CD1c-positive myeloid dendritic cell (primary cell): ENCODE results near the gene BCL11B.

Experiments
- DNase-seq: peaks from one replicate; pipeline ENCODE4 v3.0.0-alpha.2; 2016; ENCODE audit errors: extremely low spot score

Gene BCL11B

DNA sequence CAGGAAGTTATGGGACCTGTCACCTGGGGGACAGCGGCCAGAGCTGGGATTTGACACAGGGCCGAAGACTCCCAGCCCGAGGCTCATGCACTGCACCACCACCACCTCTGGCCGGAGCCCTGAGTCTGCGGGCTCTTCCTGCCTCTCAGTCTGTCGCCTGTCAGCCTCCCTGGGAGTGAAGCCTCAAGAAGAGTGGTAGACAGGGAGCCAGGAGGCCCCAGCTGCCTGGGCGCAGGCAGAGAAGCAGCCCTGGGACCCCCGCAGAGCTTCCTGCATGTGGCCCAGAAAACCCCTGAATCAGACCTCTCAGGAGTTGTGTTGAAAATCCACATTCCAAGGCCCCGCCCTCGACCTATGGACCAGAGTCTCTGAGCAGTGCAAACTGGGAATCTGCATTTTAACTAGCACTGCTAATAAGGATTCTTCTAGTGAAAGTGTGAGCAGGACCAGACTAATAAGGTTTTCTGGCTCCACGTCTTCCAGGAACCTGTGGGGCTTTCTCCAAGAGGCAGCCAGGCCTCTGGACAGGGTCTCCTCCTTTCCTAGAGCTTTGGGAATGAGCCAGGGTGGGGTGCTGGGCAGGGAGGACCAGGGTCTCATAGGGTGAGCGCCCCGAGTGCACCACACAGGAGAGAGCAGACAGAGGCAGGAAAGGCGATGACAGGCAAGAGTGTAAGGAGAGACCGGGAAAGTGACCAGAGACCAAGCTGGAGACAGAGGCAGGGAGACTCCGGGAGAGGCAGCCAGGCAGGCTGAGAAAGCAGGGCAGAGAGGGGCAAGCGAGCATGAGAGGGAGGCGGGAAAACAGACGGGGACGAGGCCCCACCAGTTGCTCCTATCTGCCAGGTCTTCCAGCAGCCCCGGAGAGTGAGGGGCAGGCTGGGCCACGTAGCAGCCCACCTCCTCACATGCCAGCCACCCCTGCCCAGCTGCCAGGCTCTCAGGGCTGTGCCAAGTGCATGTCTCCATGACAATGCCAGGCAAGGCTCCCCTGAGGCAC is 112.4 kb downstream of the BCL11B start:
- DNase-seq, result no peak

DNA sequence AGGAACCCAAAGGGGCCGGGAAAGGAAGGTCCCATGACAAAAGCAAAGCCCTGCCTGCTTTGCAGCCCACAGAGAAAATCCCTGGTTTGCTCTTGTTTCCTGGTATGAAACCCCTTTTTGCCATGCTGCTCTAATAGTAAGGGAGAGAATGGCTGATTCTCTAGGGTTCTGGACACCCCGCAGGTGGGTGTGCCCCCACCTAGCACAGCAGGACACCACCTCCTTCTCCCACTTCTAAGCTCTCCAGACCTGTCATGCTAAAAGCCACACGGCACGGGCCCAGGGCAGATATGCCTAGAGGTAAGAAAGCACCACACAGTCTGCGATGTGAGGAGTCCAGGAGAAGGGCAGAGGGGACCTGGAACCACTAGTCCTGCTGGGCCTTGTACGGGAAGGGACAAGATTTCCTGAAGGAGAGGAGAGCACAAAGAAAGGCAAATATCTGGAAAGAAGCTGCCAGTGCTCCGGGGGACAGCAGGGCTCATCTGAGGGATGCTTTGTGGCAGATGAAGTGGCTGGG is 113.3 kb downstream of the BCL11B start:
- no peak for DNase-seq

DNA sequence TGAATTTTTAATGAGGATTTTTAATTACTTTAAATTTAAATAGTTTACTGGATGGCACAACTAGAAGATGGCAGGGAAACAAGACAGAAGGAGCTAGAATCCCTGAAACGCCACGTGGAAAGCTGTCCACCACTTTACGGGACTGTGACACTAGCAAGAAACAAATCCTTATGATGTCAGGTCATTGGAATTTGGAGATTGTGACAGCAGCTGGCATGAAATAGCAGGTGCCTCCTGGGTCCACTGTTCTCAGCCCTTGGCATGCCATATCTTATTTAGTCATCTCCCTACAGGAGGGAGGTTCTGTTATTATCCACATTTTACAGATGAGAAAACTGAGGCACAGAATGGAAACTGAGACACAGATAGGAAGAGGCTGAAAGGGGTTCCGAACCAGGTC is 113.8 kb downstream of the BCL11B start:
- no peak for DNase-seq

DNA sequence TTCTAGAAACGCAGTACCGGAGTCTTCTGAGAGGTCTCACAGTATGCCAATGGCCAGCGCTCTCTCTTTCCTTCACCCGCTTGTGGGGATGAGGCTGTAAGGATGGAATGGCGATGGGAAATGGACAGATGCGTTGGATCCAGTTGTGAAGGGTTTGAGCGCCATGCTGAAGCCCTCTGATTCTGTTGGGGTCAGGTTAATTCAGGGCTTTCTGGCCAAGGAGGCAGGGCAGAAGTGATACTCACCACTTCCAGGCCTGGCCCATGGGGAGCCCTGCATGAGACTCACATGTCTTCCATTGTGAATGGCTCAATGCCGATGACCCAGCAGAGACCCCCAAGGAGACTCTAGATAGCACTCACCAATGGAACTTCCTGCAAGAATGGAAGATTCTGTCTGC is 114.3 kb downstream of the BCL11B start:
- DNase-seq, result no peak

DNA sequence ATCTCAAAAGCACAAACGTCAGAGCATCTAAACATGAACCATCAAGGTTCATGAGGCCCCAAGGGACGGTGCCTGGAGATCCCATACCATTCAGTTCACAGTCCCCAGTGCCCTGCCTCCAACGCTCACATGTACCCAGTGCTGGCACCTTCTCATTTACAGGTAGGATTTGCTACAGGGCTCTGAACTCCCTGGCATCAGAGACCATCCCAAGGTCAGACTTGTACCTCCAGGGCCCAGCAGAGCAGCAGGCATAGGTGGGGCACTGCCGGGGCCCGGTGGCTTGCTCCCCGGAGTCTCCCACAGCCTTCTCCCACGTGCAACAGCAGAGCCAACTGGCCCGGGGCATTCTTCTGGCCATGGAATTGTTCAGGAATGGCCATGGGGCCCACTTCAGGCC is 114.8 kb downstream of the BCL11B start:
- no peak for DNase-seq

DNA sequence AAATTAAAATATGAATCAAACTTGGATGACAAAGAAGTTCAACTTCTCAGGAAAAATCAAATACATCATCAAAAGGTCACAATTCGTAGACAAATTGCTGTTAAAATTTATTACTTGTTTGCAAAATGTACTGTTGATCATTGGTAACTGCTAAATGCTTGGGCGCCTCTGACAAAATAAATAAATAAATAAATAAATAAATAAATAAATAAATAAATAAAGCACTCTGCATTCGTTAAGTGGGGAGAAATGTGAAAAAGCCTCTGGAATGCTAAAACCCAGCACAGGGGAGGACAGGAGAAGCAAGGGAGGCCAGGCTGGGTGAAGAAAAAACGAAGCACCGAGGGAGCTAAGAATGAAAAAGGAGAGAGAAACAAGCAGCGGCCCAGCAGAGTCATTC is 115.2 kb downstream of the BCL11B start:
- DNase-seq, result no peak

DNA sequence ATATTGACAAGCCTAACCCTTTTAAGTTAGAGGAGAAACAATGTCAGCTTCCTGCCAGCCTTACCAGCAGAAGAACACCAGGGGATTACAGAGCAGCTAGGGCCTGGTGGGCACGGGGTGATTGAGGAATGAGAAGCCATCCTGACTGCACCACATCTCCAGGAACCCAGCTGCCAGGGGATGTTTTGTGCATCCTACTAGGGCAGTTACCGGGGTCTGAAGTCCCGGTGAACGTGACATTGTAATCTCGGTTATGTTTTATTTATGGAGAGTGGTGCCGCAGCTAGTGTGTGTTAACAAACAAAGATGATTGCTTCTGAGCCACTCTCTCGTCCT is 115.9 kb downstream of the BCL11B start:
- DNase-seq, result no peak

DNA sequence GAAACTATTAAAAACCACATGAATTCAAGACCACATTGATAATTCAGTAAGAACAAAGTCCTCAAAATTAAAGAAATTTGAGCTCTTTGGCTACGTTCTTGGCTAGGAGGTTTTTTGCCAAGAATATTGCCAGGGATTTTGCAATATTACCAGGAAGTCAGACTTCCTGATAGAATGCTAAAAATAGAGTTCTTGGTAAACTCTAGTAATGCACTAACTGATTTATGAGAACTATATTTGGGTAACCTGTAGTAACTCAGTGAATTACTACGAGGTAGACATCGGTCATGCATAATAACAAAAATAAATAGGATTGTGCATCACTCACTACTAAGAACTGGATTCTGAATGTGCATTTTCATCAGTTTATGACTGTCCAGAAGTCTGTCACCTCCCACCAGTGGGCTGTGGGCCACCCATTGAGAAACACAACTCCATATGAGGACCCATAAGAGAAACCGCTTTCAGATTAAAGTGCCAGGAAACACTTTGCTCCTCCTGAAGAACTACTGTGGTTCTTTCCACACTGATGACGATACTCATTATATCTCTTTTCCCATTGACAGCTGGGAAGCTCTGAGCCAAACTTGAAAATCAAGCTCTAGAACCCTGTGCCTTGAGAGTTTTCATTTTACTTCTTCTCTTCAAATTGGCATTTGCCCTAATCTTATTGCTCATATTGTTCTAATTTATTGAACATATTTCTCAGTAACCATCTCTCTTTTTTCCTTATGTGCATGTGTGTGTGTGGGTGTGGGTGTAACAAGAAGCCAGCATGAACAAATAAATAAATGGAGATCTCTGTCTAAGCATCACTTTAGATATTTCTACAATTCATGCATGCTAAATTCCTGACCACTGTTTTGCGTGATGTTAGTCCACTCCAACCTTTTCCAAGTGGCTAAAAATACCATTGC is 116.6 kb downstream of the BCL11B start:
- peak; percentile 45 for DNase-seq

DNA sequence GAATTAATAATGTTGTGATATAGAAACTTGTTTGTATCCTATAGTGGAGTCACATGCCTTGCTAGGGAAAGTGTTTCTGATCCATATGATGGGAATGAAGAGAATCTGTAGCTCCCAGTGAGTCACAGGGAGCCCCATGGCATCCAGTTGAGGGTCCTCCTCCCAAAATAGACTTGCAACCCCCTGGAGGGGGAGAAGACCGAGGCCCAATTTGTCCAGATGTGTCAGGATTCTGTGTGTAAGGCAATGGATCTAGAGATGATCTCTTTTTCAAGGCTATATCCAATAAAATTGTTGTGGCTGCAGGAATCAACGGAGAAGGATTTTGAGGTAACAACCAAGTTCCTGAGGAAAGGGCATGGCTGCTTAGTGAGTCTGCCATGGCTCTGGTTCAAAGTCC is 121.8 kb downstream of the BCL11B start:
- DNase-seq, result no peak

DNA sequence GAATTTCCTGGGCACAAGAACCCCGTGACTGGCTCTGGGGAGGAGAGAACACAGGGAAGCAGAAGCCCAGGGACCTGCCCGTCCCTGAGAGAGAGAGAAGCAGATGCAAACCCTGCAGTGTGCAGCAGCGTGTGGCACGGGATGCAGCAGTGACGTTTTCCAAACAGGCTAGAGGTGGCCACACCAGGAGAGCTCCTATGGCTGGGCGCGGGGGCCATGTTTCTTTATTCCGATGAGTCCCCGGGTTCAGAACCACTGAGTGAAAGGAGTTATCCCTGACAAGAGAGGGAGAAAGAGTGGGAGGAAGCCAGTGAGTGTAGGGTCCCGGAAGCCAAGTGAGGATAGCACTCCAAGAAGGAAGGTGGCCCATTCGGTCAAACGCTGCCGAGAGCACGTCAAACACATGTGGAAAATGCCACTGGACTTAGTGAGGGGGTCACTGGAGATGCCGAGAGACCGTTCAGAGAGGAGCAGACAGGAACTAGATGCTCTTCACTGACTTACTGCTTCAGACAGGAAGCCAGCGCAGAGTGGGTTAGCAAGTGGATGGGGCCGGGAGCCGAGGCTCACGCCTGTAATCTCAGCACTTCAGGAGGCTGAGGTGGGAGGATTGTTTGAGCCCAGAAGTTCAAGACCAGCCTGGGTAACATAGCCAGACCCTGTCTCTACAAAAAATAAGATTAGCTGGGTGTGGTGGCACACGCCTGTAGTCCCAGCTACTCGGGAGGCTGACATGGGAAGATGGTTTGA is 123.0 kb downstream of the BCL11B start:
- DNase-seq, result no peak

DNA sequence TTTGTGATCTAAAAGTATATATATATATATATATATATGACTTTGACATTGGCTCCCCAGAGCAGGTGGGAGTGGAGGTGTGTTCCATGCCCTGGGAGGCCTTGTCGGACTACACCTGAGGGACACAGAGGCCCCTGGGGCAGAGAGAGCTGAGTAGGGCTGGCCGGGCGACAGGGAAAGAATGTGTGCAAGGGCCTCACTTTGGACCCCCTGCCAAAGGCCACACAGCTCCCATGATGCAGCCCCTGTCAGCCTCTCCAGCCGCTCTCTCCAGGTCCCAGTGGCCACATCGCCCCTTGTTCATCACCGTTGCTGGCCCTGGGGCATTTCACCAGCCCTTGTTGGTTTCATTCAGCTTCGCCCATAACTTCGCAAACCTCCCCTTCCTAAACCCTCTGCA is 123.9 kb downstream of the BCL11B start:
- DNase-seq, result no peak

DNA sequence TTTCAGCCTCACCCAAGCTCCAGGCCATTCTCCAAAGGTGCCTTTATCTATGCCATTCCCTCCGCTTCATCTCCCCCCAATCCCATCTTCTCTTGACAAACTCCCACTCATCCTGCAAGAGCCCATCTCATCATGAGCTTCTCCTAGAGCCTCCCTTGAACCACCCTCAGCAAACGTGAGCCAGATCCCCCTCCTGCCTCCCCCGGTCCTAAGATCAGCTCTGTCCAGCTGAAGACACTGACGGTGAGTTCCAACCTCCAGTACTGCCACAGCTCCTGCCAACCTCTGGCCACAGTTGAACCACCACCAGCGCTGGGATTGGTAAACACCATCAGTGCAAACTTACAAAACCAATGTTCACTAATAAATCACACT is 124.6 kb downstream of the BCL11B start:
- no peak for DNase-seq

DNA sequence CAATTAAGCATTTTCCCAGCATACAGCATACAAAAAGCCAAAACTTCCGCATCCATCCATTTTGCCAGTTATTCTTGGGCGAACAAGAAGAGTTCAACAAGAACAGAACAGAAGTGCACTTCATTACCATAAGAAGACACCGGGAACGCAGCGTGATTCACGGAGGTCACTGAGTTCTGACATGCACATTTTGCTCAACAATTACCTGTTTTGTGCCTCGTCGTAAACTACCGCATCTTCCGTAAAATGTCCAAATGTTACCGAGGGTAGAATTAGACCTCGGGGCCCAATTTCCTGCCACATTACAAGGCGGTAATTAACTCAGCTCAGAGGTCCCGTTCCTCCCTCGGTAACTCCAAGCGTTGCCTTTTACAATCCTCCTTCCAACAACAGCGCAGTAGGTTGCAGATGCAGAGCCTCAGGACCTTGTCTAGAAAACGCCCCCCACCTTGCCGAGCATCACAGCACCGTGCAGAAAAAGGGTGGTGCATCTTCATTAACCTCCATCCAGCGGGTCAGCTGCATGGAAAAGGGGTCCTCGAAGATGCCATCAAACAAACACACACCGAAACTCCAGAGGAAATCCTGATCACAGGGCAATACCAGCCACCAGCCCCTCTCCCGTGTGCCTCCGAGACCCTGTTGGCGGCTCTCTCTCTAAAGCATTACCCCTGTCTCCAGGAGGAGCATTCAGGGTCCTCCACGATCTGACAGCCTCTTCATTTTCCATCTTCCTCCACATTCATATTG is 125.2 kb downstream of the BCL11B start:
- DNase-seq, result no peak

DNA sequence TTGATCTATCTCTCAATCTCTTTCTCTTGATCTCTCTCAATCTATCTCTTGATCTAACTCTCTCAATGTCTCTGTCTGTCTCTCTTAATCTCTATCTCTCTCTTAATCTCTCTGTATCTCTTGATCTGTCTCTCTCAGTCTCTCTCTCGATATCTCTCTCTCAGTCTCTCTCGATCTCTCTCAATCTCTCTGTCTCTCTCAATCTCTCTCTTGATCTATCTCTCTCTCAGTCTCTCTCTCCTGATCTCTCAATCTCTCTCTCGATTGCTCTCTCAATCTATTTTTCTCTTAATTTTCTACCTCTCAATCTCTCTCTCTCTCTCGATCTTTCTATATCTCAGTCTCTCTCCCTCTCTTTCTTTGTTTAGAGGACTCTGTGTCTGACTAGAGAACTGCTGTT is 126.7 kb downstream of the BCL11B start:
- DNase-seq, result no peak

DNA sequence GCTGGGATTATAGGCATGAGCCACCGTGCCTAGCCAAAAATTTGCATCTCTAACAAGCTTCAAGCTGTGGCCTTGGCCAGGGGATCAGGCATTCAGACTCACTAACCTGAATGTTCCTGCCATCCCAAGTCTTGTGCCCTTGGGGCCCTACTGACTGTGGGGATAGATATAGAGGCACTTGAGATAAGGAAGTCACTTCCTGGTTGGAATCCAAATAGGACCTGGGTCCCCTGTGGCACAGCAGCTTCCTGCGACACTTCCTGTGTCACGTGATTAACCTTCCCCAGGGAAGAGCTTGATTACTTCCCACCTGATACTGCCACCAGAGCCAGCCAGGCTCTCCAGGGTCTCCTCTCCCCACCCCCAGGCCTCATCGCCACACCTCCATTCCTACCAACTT is 128.2 kb downstream of the BCL11B start:
- DNase-seq, result no peak

DNA sequence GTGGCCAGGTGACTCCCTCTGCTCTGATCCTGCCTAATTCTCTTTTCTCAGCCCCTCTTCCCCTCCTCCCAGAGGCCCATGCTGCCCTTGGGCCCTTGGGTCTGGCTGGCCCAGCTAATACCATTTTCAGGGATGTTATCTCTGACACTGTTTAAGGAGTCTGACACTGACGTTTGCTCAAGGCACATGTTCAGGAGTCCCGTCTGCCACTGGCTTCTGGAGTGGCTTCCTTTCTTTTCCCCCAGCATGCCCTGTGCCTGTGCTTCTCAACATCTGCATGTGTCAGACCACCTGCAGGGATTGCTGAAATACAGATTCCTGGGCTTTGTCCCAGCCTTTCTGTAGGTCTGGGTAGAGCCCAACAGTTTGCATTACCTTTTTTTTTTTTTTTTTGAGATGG is 128.9 kb downstream of the BCL11B start:
- DNase-seq, result no peak

DNA sequence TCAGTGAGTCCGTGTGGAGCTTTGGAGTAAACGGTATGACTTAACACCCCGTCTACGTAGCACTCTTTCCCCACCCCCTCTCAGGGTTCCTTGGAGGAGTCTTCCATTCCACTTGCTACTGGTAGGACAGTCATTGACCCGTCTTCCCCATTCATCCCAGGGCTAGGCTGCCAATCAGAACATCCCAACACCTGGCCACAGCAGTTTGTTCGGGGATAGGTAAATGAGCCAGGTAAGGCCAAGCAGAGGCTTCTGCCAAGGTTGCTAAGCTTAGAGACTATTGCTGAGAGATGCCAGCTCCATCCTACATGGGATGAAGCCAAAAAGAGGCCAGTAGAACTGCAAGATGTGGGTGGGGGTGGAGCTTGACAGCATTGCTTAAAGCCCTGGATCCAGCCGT is 130.8 kb downstream of the BCL11B start:
- no peak for DNase-seq

DNA sequence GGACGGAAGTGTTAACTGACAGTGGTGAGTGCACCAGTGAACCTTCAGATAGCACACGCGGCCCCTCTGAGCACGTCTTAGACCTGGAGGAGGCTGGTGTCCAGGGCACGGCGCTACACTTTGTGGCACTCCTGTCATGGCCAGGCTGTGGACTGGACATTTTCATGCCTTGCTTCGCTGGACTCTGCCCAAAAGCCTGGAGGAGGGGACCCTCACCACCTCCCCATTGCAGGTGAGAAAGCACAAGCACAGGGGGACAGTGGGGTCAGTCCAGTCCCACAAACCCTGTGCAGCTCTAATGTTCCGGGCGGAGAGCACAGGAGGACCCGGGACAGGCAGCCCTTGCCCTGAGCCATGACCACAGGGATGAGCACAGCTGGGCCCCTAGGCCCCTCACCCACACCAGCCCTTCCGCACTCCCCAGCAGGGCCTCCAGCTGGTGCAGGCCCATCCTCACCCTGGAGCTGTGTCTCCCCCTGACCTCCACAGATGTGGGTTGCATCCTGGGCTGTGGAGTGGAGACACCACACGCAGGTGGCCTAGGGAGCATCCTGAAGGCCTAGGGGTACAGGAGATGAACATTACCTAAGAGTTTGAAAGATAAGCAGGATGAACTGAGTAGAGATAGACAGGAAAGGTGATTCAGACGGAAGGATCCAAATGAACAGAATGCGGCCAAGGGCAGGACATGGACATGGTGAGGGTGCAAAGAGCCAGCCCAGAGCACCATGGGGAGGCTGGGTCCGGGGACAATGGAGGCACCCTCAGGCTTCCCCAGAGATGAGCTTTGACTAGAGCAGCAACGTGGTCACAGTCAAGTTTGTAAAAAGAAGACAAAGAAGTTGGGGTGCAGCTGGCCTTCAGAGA is 132.8 kb downstream of the BCL11B start:
- no peak for DNase-seq

DNA sequence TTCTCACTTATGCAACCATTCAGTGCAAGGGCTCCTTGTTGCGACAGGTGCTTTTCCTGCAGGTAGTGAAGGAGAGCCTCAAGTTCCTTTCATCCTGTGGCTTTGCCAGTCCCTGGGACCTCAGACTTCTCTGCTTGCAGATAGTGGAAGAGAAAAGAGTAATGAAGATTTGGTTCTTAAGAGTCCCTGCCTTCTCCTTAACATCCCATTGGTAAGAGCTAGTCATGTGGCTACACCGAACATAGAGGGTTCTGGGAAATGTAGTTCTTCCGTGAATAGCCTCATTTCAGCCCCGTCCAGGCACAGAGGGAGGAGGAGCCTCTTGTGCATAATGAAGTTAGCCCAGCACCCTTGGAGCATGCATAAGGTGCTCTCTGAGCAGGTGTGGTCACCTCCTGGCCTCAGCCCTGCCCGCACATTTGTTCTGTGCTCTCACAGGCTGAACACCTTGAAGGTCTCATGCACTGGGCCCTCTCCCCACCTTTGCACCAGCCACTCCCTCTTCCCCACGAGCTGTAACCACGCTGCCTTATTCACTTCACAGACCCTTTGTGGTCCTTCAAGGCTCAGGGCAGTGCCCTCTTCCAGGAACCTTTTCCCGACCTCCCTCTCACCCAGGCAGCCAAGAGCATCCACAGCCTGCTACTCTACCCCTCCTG is 134.0 kb downstream of the BCL11B start:
- peak; percentile 6 for DNase-seq
